GM19035 (cell line): Measurements from ENCODE around the gene CPSF4L.

ENCODE experiments used
- ATAC-seq: cut with Tn5 transposase; IDR thresholded peaks from one replicate; pipeline ENCODE4 v1.9.1; 2021; ENCODE audit not compliant: unreplicated experiment

The CPSF4L gene

DNA sequence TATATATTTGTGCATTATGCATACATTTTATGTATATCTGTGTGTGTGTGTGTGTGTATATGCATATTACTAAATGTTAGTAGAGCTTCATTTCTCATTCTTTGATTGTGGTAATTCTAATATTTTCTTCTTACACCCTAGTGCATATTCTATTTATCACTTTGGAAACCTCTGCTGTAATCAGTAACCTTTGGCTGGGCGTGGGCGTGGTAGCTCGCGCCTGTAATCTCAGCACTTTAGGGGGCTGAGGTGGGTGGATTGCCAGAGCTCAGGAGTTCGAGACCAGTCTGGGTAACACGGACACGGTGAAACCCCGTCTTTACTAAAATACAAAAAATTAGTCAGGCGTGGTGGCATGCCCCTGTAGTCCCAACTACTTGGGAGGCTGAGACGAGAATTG, 26.9 kb downstream of the CPSF4L start:
- no peak for ATAC-seq

DNA sequence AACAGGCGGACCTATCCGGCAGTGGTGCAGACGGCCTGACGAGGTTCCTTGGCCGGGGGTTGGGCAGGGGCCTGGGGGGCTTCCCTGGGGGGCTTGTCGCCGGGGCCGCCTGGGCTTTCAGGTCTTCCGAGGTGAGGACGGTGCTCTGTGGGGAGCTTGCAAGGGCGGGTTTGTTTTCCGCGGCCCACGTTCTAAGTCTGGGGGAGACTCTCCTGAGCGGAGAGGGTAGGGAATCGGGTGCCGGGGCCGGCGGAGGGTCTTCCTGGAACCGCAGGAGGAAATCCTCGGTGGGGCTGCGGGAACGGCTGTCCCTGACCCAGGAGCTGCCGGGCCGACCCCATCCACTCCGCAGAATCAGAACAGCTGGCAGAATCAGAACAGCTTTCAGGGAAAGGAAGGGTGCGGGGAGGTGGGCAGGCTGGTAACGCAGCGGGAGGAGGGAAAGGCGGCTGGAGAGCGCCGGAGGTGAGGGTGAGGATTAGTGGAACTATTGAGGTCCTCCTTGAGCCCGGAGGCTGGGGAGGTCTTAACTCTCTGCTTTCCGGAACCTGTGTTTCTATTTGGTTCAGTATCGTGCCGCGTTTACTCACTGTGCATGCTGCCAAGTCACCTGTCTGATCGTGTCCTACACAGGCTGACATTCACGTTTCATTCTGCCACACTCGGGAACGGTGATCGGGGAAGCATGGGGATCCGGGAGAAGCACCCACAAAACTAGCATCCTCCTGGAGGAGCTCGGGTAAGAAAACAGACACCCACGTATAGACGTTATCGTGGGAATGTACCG, 28.9 kb downstream of the CPSF4L start:
- peak; percentile 32 for ATAC-seq

DNA sequence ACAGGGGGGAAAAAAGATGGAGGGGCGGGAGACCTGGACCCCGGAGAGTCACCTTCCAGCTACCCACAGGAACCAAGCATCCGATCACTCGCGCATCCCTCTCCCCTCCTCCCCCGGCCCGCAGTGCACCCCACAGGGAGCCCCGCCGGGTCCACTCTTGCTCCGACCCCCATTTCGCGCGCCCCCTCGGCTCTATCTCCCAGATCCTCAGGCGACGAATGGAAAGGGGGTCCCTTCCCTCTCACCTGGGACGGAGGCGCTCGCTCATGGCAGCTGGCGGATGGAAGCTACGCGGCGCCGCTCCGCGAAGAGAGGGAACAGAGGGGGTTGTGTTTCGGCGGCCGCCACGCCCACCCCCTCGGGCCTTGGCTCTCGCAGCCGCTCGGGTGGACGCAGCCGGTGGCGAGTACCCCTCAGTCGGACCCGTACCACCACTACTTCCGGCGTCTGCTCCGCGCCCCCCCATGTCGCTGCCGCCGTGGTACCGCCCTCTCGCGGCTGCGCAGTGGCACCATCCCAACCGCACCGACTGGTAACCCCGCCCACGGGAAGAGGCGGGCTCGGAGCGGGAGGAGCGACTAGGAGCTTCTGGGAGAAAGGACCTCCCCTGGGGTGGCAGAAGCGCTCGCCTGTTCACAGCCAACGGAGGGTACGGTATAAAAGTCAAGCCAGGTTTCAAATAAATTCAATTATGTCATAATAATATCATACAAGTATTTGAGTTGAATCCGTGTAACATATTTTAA, 29.7 kb downstream of the CPSF4L start:
- peak; percentile 79 for ATAC-seq

DNA sequence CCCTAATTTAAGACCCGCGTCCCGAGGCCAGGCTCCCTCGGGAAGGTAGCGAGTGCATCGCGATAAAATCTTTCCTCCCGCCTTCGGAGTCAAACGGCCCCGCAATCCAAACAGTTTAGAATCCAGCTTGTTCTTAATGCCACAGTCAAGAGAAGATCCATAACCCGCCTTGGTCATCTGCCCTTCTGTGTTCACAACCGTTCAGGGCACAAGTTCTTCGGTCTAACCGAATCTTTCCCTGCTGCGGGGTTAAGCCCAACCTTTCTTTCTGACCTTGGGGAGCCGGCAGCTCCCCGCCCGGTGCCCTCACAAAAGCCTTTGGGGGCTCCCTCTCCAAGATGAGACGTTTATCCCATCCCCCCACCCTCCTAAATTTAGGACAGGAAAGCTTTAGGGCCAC, 30.3 kb downstream of the CPSF4L start:
- ATAC-seq, result no peak

DNA sequence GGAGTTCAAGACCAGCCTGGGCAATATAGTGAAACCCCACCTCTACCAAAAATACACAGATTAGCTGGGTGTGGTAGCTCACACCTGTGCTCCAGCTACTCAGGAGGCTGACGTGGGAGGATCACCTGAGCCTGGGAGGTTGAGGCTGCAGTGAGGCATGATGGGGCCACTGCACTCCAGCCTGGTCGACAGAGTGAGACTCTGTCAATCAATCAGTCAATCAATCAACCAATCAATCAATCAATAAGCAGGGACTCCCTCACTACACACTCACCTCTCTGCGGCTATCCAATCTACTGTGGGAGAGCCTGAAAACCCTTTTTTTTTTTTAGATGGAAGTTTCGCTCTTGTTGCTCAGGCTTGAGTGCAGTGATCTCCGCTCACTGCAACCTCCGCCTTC, 31.6 kb downstream of the CPSF4L start:
- ATAC-seq, result no peak

DNA sequence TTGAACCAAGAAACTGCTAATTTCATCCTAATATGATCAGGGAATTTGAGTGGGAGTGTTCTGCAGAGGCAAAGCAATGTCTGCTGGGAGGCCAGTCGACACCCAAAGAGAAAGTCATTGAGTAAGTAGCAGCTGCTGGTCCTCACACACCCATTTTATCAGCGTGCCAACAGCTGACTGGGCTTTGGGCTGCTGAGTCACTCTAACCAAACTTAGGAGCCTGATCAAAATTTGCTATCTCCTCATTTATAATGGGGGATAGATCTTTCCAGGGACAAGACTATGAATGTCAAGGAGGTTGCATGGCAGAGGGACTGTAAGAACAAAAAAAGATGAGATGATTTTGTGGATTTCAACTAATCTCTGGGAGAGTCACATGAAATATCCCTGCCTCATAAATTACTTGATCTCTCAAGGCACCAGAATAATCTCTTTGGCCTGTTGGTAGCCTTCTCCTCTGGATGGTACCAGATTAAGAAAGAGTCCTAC, 32.9 kb downstream of the CPSF4L start:
- no peak for ATAC-seq

GRCh38 chr17:73227944-73228343, 33.7 kb downstream of the CPSF4L start:
- no peak for ATAC-seq

GRCh38 chr17:73227379-73227778, 34.3 kb downstream of the CPSF4L start:
- ATAC-seq, result no peak

DNA sequence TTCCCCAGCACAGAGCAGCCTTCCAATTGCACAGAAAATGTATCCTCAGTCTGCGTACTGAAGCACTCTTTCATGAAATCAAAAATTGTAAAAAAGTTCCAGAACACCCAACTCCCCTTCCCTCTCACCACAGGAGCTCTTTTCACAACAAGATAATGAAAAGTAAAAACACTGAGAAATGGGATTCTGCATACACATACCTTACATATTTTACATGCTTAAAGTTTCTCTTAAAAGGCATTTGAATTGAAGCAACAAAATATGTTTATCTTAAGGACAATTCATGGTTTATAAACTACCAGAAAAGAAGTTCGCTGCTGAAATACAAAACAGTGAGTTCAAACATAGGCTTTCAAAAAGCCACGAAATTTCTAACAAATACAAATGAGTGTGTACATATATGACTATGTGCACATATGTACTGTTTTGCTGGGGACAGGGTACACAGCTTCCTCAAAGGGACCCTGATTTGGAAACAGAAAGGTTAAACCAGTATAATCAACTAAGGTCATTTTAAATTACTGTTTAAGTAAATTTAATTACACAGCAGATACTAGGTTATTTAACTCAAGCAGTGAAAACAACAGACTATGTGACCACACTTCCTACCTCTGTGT, 35.0 kb downstream of the CPSF4L start:
- no peak for ATAC-seq

- no peak for ATAC-seq
These were observed 36.9 kb downstream of the CPSF4L start for GRCh38 chr17:73224663-73225305.

GRCh38 chr17:73224237-73224636, 37.4 kb downstream of the CPSF4L start:
- ATAC-seq, result no peak

- no peak for ATAC-seq
These were observed 38.0 kb downstream of the CPSF4L start for GRCh38 chr17:73223626-73224230.

GRCh38 chr17:73215447-73215846, 46.2 kb downstream of the CPSF4L start:
- no peak for ATAC-seq

DNA sequence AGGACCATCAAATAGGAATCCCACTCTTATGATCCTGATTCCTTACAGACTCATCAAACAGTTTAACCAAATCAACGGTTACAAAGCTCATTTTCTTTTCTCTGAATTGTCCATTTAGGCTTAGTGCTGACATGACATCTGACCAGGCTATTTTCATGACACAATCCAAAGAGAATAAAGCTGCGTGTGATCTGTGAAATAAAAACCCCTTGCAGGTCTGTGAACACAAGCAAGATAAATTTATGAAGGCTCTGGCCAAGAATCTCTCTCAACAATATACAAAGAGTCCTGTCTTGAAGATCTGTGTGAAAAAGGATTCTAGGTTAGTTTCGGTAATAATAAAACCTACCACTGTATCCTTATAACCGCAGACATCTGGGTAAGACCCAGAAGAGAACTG, 46.8 kb downstream of the CPSF4L start:
- ATAC-seq, result no peak

GRCh38 chr17:73214008-73214407, 47.7 kb downstream of the CPSF4L start:
- ATAC-seq, result no peak

- ATAC-seq, result no peak
These were observed 49.9 kb downstream of the CPSF4L start for GRCh38 chr17:73211745-73212144.

DNA sequence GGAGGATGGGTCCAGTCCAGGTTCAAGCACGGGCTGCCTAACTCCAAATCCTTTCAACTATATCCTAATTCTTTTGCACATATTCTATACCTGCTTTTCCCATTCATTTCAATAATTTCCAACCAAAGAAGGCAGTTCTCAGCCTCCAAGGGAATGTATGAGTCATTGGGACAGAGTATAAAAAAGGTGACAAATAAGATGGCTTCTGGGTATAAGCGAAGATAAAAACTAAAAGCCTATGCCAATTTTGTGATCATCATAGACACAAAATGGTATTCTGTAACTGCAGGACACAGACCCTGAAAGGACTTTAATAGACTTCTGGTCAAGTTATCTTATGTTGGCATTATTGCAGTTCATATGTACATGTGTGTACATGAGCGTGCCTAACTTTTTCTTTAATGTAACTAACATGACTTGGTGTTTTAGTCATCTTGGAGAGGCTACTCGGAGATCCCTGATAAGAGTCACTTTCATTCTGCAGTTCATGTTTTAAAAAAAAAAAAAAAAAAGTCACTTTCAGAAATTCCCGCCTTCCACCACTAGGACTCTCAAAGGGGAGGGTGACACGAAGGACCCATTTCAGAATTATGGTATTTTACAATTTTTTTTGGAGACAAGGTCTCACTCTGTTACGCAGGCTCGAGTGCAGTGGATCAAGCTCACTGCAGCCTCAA, 51.5 kb downstream of the CPSF4L start:
- ATAC-seq, result no peak

DNA sequence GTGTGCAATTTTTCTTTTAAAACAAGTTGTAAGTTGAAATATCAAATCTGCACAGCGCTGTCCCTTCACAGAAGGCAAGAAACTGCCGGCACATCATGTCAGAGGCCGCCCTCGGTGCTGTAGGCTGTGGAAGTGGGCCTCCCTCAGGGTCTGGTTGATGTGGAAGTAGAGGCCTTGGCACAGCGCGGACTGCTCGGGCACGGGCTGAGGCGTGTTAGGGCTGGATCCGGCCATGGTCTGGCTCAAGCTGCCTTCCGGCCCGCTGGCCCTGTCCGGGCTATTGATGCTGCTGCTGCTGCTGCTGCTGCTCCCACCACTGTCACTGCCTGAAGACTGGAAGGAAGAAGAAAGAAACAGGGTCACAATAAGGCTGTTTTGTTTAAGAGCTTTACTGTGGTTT, 52.2 kb downstream of the CPSF4L start:
- ATAC-seq, result no peak

DNA sequence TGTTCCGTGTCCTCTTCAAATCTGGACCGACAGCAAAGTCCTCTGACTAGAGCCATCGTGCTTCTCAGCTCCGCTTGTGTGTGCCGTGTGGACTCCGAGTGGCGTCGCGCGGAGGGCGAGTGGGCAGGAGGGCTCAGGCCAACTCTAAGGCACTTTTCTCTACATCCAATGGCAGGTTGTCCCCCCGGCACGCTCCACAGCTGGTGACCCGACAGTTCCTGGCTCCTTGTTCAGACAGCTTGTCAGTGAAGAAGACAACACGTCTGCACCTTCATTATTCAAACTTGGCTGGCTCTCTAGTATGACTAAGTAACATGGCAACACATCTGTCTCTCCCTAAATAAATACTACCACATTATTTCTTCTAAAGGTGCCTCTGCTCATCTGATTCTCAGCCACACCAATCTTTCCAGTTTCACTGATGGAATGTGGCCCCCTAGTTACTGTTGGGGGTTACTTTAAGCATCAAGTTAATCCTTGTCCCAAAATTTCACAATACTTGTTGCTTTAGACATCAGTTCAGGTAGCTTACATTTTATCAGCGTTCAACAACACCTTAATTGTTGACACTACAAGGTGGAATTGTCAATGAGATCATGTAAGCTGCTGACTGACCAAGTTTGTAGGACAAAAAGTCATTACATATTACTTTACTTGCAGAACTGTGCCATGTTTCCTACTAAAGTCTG, 53.4 kb downstream of the CPSF4L start:
- no peak for ATAC-seq

DNA sequence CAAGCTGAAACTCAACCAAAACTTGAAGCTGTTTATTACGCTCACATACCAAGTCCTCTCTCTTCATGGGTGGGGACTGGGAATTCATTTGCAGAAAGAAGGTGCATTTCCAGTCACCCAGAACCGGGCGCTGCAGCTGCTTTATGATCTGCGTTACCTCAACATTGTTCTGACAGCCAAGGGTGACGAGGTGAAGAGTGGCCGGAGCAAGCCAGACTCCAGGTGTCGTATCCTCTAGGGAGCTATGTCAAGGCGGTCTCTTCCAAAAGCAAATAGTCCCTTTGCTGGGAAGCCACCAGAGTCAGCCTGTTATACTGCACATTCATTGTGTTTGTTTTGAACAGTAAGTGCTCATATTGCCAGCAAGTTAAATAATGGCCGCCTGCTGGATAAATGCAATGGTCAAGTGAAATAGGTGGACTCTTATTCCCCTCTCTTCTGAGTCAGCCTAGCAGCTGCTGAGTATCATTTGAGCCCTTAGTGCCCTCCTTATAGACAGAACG, 56.2 kb downstream of the CPSF4L start:
- ATAC-seq, result no peak
